Heart left ventricle (tissue), 16 donors: Measurements from ENCODE around the gene SPINK8. TPM values are rescaled to one million over a fixed set of nuclear protein-coding genes. Genes with fewer than 3 reads are reported as not detected.
A peak's percentile ranks its signal among the peaks of the same experiment; 100 is the strongest.

Experiments used
- ATAC-seq, 4 donors: fragments of 200-7000 bp; cut with Tn5 transposase; one replicate each; pipeline ENCODE4 v1.9.1; 2020 to 2022; ENCODE audit warnings: moderate library complexity in 4 of 4, mild to moderate bottlenecking in 3 of 4, moderate number of reproducible peaks in 1 of 4
- DNase-seq, 5 donors: peaks; one replicate each; pipeline ENCODE4 v3.0.0-alpha.2; 2020
- H3K27ac ChIP-seq, 12 donors: fragments of 200-600 bp; sonication (generic) in 4 of 12; one replicate each; pipeline versions ENCODE4 v1.5.0 to v1.8.0; 2016 to 2022; ENCODE audit warnings: mild to moderate bottlenecking in 2 of 12
- H3K27me3 ChIP-seq, 9 donors: fragments of 200-600 bp; sonication (generic) in 2 of 9; one replicate each; pipeline versions ENCODE4 v1.5.1 to v1.8.0; 2016 to 2022; ENCODE audit warnings: mild to moderate bottlenecking in 3 of 9
- H3K36me3 ChIP-seq, 9 donors: fragments of 200-600 bp; sonication (generic) in 2 of 9; one replicate each; pipeline versions ENCODE4 v1.5.0 to v1.8.0; 2018 to 2022; ENCODE audit warnings: mild to moderate bottlenecking in 2 of 9
- H3K4me1 ChIP-seq, 12 donors: fragments of 200-600 bp; sonication (generic) in 4 of 12; one replicate each; pipeline versions ENCODE4 v1.5.0 to v1.8.0; 2016 to 2022; ENCODE audit warnings: mild to moderate bottlenecking in 3 of 12
- H3K4me3 ChIP-seq, 12 donors: fragments of 200-600 bp; sonication (generic) in 4 of 12; one replicate each; pipeline versions ENCODE4 v1.5.0 to v1.8.0; 2017 to 2022; ENCODE audit warnings: mild to moderate bottlenecking in 9 of 12, moderate library complexity in 4 of 12
- H3K9me3 ChIP-seq, 12 donors: fragments of 200-600 bp; sonication (generic) in 4 of 12; one replicate each; pipeline versions ENCODE4 v1.5.0 to v1.8.0; 2016 to 2022; ENCODE audit warnings: mild to moderate bottlenecking in 1 of 12
- CTCF ChIP-seq, 12 donors: fragments of 200-600 bp; sonication (generic) in 4 of 12; IDR thresholded peaks; one replicate each; pipeline versions ENCODE4 v1.5.0 to v1.8.0; 2018 to 2022; ENCODE audit warnings: antibody characterized with exemption in 12 of 12, mild to moderate bottlenecking in 5 of 12
- POLR2A ChIP-seq, 2 donors: fragments of 450-650 bp; IDR thresholded peaks; one replicate each; pipeline ENCODE4 v1.6.1; 2017; ENCODE audit warnings: antibody characterized with exemption in 2 of 2, mild to moderate bottlenecking in 2 of 2, moderate library complexity in 2 of 2
- WGBS, 4 donors: extraction: QIAGEN DNeasy Blood & Tissue Kit in 2 of 4; methylation state at CpG; one replicate each; pipeline versions ENCODE4 v1.1.5 to v1.1.7; 2013 to 2018; 5-methylcytosine and 5-hydroxymethylcytosine counted together
- intact Hi-C, 10 donors: fragments of 100-400 bp; cut with DNase I; formaldehyde crosslinking; loops; one replicate each; pipeline versions ENCODE4 v1.11.1 to v1.14.2; 2022
- polyA plus RNA-seq, 2 donors: library from polyadenylated mRNA; stranded (reverse); fragments of 200-250 nt; gene quantifications; one replicate each; pipeline ENCODE4 v1.2.3, GENCODE V29; 2013
- total RNA-seq, 9 donors: library from RNA; depleted of rRNA in 2 of 9; stranded (reverse); fragments of >200 nt in 2 of 9; fragmentation: NEBNext Ultra II Directional in 3 of 9; extraction: Animal tissue kit (Norgen Biotek cat#: 25700) in 3 of 9; gene quantifications; one replicate each; pipeline versions ENCODE4 v1.1.0 to v1.2.4, GENCODE V29; 2016 to 2023
- donor health status: ischemic (EF 13 %, LVEDD 7.1; RV severe dilation, severe dysfunction).
- donor health status: healthy with polysubstance abuse.
- donor health status: DM: no; HTN: yes; CAD: no.
- donor health status: DM: no; HTN: no; CAD: no.
- donor health status: ischemic (EF 25% LVEDD 6.9; RV normal size, moderate dysfunction).
- donor health status: ischemic (EF 25% LVEDD 5.7; RV mildly dilated, moderate dysfunction).
- donor health status: healthy.
- donor health status: DM: yes; HTN: yes; CAD: no.
- donor health status: ischemic (EF 35%, LVEDD 5.7; RV mildly dilated, moderate dysfunction).
- donor health status: nonischemic (EF 11% LVEDD 7.7; RV severe dilation, severe dysfunction).
- donor health status: DM: yes; HTN: yes; CAD: no.
- donor health status: PGD.
- donor health status: ischemic (EF 29% LVEDD 5.4; RV normal size, mild dysfunction).
- donor health status: nonischemic (EF 23%, LVEDD 6.1; RV moderate dilation, normal function).

The SPINK8 gene
- total and polyA plus RNA-seq, 11 donors = not detected

DNA sequence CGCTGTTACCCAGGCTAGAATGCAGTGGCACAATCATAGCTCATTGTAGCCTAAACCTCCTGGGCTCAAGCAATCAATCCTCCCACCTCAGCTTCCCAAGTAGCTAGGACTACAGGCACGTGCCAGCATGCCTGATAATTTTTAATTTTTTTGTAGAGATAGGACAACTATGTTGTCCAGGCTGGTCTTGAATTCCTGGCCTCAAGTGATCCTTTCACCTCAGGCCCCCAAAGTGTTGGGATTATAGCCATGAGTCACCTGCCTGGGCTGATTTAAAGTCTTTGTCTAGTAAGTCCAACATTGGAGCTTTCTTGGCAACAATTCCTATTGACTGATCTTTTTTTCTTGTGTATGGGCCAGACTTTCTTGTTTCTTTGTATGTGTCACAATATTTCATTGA, 28.1 kb downstream of the SPINK8 start:
- intact Hi-C loops = no loop called here
- WGBS, 4 donors = 64 to 85% (median 69%) methylated on average over 2 of the region's 2 CpGs
- TF ChIP-seq CTCF (IDR thresholded peaks at IDR 0.05) = no peak
- TF ChIP-seq POLR2A (IDR thresholded peaks at IDR 0.05) = no peak
- Histone ChIP-seq H3K36me3 (peaks cover 0 to 3% (median 0%) of the 10 kb centered on the region in 9 donors), H3K9me3 (peaks cover 0 to 10% (median 0%) of the 10 kb centered on the region in 12 donors), H3K4me1 (peaks cover 0 to 14% (median 5%) of the 10 kb centered on the region in 12 donors), H3K4me3 (no peak overlapping the region), H3K27me3 (peaks cover 0 to 8% (median 0%) of the 10 kb centered on the region in 9 donors), H3K27ac (no peak overlapping the region)
- no peak for ATAC-seq
- no peak for DNase-seq

DNA sequence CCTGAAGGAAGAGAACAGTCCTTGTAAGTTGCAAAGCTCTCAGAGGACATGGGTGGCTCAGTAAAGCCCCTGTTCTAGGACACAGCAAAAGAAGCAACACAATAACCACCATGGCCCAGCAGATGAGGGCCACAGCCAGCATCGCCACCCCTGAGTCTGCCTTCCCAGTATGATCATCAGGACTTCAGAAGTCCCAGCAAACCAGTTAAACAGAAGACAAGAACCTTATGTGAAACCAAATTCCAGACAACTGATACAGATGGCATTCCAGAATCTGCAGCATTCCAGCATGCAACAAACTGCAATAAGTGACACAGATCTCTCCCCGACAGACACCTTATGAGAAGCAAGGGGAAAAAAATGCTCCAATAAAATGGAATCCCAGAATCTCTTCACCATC, 30.4 kb downstream of the SPINK8 start:
- TF ChIP-seq POLR2A (IDR thresholded peaks at IDR 0.05) = no peak
- intact Hi-C loops = no loop called here
- no peaks in the 10 kb centered on the region for H3K27me3 ChIP-seq
- H3K27ac ChIP-seq = no peak overlapping the region
- H3K4me1 ChIP-seq = peaks cover 0 to 20% (median 15%) of the 10 kb centered on the region in 12 donors
- no peak overlapping the region for H3K4me3 ChIP-seq
- no peak for ATAC-seq
- peaks cover 0 to 10% (median 0%) of the 10 kb centered on the region in 12 donors for H3K9me3 ChIP-seq
- peaks cover 0 to 7% (median 3%) of the 10 kb centered on the region in 9 donors for H3K36me3 ChIP-seq
- 81 to 92% (median 86%) methylated on average over 2 of the region's 2 CpGs for WGBS, 4 donors
- DNase-seq = no peak

DNA sequence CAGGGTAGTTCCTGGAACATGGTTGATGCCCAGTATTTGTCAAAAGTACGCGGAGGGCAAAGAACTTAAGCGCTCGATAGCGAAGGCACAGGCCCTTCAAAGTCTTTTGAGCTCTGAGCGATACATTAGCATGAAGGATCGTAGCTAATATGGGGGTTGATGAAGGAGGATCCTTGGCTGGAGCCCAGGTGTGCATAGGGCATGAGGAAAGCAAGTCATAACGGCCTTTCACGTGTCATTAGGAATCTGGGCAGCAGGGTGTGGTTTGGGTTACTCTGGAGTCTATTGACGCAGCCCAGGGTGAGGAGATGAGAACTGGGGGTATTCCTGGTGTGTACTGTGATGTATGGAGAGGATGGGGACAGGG, 31.7 kb downstream of the SPINK8 start:
- WGBS, 4 donors = 5 to 9% (median 8%) methylated on average over 9 to 10 of the region's 10 CpGs
- peaks cover 0 to 20% (median 15%) of the 10 kb centered on the region in 12 donors for H3K4me1 ChIP-seq
- ATAC-seq = peak in 3 of 4 donors; percentile 4 to 30 (median 20)

GRCh38 chr3:48301020-48301799, 32.3 kb downstream of the SPINK8 start, which contains the start of gene NME6:
NME6 (minus strand) TSS chr3:48301367.
- intact Hi-C loops = no loop called here
- peaks cover 0 to 20% (median 15%) of the 10 kb centered on the region in 12 donors for H3K4me1 ChIP-seq
- peaks cover 0 to 10% (median 0%) of the 10 kb centered on the region in 12 donors for H3K9me3 ChIP-seq
- H3K27me3 ChIP-seq = no peaks in the 10 kb centered on the region
- WGBS, 4 donors = 0 to 1% (median 0%) methylated on average over 36 to 70 of the region's 70 CpGs
- H3K4me3 ChIP-seq = peak within 1 kb of the TSS; percentile 33 to 94 (median 89)
- ATAC-seq (peak; percentile 94 to 99 (median 98)), DNase-seq (peak; percentile 91 to 95 (median 94))
- H3K36me3 ChIP-seq = peaks cover 0 to 25% (median 20%) of the 10 kb centered on the region in 9 donors
- H3K27ac ChIP-seq = peak within 1 kb of the TSS; percentile 90 to 99 (median 96)
- TF ChIP-seq CTCF (IDR thresholded peaks at IDR 0.05) (peak in 1 of 12 donors; percentile 24), POLR2A (IDR thresholded peaks at IDR 0.05) (peak in 1 of 2 donors; percentile 71)

More for the DNA sequence above, 31.7 kb downstream of the SPINK8 start:
- Histone ChIP-seq H3K4me3 (peak overlapping the region; percentile 33 to 94 (median 89)), H3K27ac (peak overlapping the region; percentile 90 to 99 (median 96)), H3K9me3 (peaks cover 0 to 10% (median 0%) of the 10 kb centered on the region in 12 donors), H3K27me3 (no peaks in the 10 kb centered on the region), H3K36me3 (peaks cover 0 to 19% (median 14%) of the 10 kb centered on the region in 9 donors)
- peak in 3 of 5 donors; percentile 12 to 30 (median 23) for DNase-seq
- intact Hi-C loops = no loop called here
- TF ChIP-seq CTCF (IDR thresholded peaks at IDR 0.05) = no peak
- TF ChIP-seq POLR2A (IDR thresholded peaks at IDR 0.05) = no peak
